ENCODE measurements around the gene HEBP2. TPM values are rescaled to one million over a fixed set of nuclear protein-coding genes. Genes with fewer than 3 reads are reported as not detected.
A peak's percentile ranks its signal among the peaks of the same experiment; 100 is the strongest.

HEBP2 gene
- total RNA-seq, 4 donors from 2014 or later = 71.1 to 105 (median 77.8) TPM

DNA sequence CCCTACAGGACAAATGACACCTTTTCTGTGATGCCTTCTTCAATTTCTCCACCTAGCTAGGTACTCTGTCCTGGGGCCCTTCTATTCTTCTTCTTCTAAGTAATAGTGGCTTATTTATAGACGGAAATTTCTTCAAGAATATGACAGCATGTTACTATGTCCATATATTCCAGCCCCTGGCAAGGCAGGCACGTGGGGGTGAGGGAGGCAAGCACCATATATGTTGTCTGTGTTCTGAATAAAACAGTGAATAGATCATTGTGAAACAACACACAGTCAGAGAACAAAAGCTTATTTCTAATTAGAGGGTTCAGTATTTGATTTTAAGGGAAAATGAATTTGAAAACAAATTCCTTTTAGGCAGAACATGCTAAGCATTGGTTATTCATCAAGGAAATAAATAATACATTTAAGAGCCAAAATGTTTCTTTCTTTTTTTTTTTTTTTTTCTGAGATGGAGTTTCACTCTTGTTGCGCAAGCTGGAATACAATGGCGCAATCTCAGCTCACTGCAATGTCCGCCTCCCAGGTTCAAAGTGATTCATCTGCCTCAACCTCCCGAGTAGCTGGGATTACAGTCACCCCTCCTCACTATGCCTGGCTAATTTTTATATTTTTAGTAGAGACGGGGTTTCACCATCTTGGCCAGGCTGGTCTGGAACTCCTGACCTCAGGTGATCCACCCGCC lies 6.2 kb downstream of the HEBP2 start:
- WGBS, 2 donors (ENCODE audit: low coverage in 1 of 2) = 73 to 80% methylated on average over 5 to 7 of the region's 8 CpGs
- TF ChIP-seq, protein P1, sequence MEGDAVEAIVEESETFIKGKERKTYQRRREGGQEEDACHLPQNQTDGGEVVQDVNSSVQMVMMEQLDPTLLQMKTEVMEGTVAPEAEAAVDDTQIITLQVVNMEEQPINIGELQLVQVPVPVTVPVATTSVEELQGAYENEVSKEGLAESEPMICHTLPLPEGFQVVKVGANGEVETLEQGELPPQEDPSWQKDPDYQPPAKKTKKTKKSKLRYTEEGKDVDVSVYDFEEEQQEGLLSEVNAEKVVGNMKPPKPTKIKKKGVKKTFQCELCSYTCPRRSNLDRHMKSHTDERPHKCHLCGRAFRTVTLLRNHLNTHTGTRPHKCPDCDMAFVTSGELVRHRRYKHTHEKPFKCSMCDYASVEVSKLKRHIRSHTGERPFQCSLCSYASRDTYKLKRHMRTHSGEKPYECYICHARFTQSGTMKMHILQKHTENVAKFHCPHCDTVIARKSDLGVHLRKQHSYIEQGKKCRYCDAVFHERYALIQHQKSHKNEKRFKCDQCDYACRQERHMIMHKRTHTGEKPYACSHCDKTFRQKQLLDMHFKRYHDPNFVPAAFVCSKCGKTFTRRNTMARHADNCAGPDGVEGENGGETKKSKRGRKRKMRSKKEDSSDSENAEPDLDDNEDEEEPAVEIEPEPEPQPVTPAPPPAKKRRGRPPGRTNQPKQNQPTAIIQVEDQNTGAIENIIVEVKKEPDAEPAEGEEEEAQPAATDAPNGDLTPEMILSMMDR (IDR thresholded peaks at IDR 0.05) = no peak
- TF ChIP-seq EP300 (IDR thresholded peaks at IDR 0.05) (no peak), POLR2AphosphoS5 (IDR thresholded peaks at IDR 0.05) (peak; percentile 21)
- peaks cover 0 to 97% of the 10 kb centered on the region in 2 donors for H3K36me3 ChIP-seq
- no peaks in the 10 kb centered on the region for H3K27me3 ChIP-seq
- H3K27ac ChIP-seq = peak overlapping the region in 1 of 4 donors; percentile 32
- H3K4me3 ChIP-seq = no peak overlapping the region
- H3K4me1 ChIP-seq = peaks cover 0 to 37% (median 0%) of the 10 kb centered on the region in 3 donors
- no peak for ATAC-seq
- H3K9me3 ChIP-seq = no peaks in the 10 kb centered on the region

DNA sequence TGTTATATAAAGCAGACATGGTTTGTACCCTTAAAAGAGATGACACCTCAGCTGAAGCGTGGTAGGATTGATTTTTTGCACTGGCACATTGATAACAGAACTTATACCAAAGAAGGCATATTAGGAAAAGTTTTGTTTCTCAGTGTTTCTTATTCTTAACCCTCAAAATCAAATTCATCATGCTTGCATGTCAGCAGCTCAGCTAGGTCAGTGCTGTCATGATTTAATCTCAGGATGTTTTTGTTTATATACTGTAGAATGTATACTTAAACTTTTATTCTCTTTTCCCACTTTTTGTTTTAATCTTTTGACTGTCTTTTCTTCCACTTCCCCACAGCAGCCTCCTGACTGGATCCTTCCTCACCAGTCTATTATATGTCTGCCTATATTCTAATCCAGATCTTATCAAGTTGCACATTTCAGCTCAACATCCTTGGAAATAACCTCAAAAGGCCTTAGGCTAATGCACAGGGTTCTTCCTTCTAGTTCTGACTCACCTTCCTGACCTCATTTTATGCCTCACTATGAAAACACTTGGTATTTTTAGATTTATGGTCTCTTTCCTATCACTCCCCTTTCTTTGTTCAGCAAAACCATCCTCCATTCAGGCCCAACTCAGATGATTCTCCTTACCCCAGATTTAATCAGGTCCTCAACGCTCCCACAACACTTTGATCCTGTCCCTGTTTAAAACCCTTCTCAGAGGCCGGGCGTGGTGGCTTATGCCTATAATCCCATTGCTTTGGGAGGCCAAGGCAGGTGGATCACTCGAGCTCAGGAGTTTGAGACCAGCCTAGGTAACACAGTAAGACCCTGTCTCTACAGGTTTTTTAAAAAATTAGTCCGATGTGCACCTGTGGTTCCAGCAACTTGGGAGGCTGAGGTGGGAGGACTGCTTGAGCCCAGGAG lies 7.2 kb downstream of the HEBP2 start:
- Histone ChIP-seq H3K27ac (peak overlapping the region in 1 of 4 donors; percentile 32), H3K36me3 (peaks cover 0 to 100% of the 10 kb centered on the region in 2 donors)
- 86 to 88% methylated on average over 1 to 4 of the region's 6 CpGs for WGBS, 2 donors (ENCODE audit: low coverage in 1 of 2)

DNA sequence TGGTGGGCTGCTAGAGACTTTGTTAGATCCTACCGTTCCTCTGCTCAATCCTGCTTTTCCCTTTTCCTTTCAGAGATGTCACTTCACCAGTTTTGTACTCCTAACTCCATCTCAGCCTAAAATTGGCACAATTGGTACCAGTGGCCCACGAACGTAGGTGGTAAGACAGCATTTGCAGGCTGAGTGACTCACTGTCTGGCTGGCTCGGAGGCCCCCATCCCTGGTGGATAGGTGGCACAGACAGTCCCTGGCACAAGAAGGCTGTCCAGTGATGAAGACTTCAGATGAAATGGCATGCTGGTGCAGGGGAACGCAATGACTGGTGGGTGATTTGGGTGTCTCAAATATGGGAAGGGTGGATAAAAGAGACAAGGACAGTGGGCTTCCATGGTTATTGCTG lies 11.1 kb downstream of the HEBP2 start:
- Histone ChIP-seq H3K27me3 (no peaks in the 10 kb centered on the region), H3K4me1 (peaks cover 0 to 7% (median 0%) of the 10 kb centered on the region in 3 donors), H3K36me3 (peaks cover 0 to 93% of the 10 kb centered on the region in 2 donors), H3K27ac (no peak overlapping the region), H3K9me3 (no peaks in the 10 kb centered on the region), H3K4me3 (no peak overlapping the region)
- TF ChIP-seq, protein P1 (IDR thresholded peaks at IDR 0.05) = no peak
- TF ChIP-seq POLR2AphosphoS5 (IDR thresholded peaks at IDR 0.05) (no peak), POLR2A (IDR thresholded peaks at IDR 0.05) (no peak), EP300 (IDR thresholded peaks at IDR 0.05) (no peak)
- 70 to 81% methylated on average over 2 to 5 of the region's 5 CpGs for WGBS, 2 donors (ENCODE audit: low coverage in 1 of 2)
- ATAC-seq = no peak

More for the DNA sequence above, 7.2 kb downstream of the HEBP2 start:
- Histone ChIP-seq H3K9me3 (no peaks in the 10 kb centered on the region), H3K4me1 (peaks cover 0 to 27% (median 0%) of the 10 kb centered on the region in 3 donors), H3K27me3 (no peaks in the 10 kb centered on the region), H3K4me3 (no peak overlapping the region)
- ATAC-seq = no peak
- TF ChIP-seq EP300 (IDR thresholded peaks at IDR 0.05) (no peak), POLR2A (IDR thresholded peaks at IDR 0.05) (no peak), POLR2AphosphoS5 (IDR thresholded peaks at IDR 0.05) (no peak)
- TF ChIP-seq, protein P1 (IDR thresholded peaks at IDR 0.05) = no peak

DNA sequence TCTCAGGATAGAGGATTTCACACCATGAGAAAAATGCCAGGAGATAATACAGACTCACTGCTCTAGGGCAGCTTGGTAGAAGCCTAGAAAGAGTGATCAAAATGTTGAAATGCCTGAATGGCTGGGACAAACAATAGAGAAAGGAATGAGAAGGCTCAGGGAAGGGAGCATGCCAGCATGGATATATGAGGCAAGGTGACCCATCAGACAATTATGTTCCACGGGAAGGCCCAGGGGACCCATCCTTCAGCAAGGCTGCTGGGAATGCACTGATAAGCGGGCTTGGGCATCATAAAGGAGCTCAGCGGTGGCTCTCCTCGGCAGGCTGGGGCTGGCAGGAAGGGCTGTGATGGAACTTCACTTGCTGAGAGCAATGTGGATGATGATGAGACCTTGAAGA lies 12.2 kb downstream of the HEBP2 start:
- H3K4me1 ChIP-seq = no peaks in the 10 kb centered on the region
- H3K4me3 ChIP-seq = no peak overlapping the region
- no peak for ATAC-seq
- peaks cover 0 to 82% of the 10 kb centered on the region in 2 donors for H3K36me3 ChIP-seq
- H3K27me3 ChIP-seq = no peaks in the 10 kb centered on the region
- H3K9me3 ChIP-seq = no peaks in the 10 kb centered on the region
- H3K27ac ChIP-seq = no peak overlapping the region
- WGBS, 2 donors (ENCODE audit: low coverage in 1 of 2) = 67 to 100% methylated on average over 1 of the region's 4 CpGs
- TF ChIP-seq POLR2AphosphoS5 (IDR thresholded peaks at IDR 0.05) (no peak), EP300 (IDR thresholded peaks at IDR 0.05) (no peak), POLR2A (IDR thresholded peaks at IDR 0.05) (no peak)
- TF ChIP-seq, protein P1 (IDR thresholded peaks at IDR 0.05) = no peak

All from gastroesophageal sphincter (tissue), 4 donors.